ENCODE data around the gene CNP.
"Not testable (repeated sequence)": the region's sequence is repeated elsewhere in the genome, so short reads cannot be mapped to it uniquely, and the experiment has no call there.

CNP gene

DNA sequence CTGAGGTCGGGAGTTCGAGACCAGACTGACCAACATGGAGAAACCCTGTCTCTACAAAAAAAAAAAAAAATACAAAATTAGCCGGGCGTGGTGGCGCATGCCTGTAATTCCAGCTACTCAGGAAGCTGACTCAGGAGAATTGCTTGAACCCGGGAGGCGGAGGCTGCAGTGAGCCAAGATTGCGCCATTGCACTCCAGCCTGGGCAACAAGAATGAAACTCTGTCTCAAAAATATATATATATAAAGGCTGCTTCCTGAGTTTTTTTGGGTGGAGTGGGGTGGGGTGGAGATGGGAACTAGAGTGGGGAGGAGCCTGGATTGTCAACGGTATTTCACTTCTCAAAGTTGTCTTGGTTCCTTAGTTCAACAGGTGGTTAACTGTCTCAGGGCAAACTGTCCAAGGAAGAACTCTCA is 43.7 kb downstream of the CNP start:
- not testable (repeated sequence) for DNase-seq

DNA sequence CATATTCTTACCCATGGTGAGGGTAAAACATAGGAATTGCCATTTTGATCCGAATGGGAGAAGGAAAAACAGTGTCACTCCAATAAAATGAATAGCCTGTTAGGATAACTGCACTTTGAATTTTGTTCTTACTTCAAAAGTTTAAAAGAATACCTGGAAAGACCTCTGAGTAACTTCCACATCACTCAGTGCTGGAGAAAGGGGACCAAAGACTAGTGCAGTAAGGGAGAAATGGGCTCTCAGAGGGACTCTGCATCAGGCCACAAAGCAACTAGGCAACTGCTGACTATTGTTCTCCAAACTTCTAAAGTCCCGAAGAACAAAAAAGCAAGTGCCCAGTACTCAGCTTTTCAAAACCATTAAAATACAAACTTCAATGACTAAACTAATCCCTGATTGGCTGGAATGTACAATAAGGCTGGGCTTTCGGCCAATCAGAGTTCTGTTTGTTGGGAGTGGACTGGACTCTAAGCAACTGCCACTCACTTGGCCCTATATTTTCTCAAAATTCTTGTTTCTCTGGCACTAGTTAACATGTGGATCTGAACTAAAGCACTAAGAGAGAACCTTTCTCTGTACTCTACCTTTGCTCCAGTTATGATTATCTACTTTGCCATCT is 44.4 kb downstream of the CNP start:
- no peak for DNase-seq

DNA sequence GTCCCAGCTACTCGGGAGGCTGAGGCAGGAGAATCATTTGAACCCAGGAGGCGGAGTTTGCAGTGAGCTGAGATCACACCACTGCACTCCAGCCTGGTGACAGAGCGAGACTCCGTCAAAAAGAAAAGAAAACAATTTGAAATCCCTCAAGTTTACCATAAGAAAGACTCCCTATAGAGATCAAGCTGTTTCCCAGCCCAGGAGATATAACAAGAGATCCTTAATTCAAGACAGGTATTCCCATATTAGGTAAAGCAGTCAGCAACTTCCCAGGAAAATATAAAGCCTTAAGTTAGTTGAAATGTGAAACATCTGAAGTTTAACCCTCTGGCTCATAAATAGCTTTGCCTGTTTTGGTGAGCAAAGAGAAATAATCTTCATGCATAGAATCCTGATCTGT is 45.8 kb downstream of the CNP start:
- DNase-seq, result not testable (repeated sequence)

DNA sequence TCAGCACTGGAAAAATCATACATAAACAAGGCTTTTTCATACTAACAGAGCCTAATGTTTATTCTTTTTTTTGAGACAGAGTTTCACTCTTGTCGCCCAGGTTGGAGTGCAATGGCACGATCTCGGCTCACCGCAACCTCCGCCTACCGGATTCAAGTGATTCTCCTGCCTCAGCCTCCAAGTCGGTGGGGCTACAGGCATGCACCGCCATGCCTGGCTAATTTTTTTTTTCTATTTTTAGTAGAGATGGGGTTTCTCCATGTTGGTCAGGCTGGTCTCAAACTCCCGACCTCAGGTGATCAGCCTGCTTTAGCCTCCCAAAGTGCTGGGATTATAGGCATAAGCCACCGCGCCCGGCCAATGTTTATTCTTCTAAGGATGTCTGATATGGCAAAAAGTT is 47.1 kb downstream of the CNP start:
- DNase-seq, result not testable (repeated sequence)

DNA sequence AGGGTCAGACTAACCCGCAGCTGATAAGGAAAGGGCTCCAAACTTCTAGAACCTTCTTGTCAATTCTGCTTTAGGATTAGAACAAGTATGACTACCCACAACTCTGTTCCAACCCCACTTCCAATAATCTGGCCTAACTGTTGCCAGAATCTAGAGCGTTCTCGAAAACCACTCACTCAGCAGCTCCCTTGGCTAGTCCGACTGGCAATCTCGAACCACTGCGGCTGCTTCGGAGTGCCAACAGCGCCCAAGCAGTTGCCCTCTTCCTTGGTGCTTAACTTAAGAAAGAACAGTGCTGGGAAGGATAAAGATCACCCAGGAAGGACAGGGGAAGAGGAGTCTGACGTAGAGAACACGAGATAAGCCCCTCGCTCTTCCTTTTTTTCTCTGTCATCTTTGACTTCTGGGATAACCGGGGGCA is 49.8 kb downstream of the CNP start:
- no peak for DNase-seq

DNA sequence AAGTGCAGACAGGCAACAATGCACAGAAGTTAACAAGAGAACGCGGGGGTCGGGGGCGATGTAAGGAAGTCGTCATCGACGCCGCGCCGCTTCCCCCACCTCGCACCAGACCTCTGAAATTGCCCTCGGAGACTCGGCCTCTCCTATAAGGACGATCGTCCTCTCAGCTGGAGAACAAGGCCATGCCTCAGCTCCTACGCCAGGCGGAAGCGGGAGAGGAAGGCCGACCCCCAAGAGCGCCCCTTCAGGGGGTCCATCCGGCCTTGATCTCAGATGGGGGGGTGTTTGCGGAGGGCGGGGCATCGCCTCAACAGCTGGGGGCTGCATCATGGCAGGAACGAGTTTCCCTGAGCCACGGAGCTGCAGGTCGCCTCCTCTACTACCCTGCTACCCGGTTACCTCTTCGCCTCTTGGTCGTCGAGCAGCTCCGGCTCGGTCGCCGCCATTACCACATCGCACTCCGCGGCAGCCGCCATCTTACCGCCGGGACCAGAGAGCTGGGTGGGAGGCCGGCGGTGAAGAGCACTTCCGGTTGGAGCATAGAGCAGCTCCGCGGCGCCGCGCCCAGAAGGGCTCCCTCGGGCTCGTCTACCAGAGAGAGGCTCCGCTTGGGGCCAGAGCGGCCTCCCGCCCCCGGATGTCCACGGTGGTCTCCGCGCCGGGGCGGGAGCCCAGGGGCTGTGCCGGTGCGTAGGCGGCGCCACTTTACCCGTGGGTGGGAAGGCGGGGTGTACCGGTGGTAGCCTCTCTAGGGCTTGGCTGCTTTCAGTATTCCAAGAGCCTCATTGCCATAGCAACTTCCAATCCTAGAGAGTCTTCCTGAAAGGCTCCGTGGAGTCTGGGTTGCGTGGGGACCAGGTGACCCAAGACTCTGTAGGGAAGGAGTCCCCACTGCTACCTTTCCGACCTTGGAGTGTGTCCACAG is 50.6 kb downstream of the CNP start, which contains the start of gene DNAJC7:
Gene DNAJC7, minus strand, starts transcription at position 499 of the 925 bp plus-strand sequence. Its CDS starts 23 bp downstream, at position 476.
- DNase-seq, result peak; percentile 93

DNA sequence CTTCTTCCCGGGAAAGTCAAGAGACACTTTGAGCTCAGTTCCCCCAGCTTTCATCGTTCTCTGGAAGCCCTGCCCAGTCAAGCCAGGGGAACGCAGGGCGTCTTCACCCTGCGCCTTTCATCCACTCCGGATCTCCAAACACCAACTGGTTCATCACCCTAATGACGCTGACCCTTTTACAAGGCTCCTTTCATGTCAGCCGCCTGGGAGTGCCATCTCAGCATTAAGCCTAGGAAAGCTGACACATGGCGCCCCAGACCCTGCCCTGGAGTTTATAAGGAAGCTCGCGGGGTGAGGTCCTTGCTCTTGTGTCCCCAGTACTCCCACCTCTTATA is 51.2 kb downstream of the CNP start:
- no peak for DNase-seq

DNA sequence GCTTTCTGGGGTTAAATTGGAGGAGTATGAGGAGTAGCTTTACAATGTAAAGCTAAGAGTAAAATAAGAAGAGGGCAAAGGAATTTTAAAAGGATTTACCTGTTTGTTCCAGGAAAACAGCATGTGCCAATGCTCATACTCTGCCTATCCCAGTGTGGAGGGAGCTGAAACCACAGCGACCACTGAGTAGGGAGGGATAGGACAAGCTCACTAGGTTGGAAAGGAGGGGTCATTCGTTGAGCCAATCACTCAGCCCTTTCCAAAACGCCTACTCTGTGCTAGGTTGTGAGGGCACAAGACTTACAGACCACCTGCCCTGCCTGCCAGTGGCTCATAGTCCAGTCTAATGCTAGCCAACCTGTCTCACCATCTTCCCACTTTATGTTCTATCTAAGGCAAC is 51.7 kb downstream of the CNP start:
- DNase-seq, result no peak

DNA sequence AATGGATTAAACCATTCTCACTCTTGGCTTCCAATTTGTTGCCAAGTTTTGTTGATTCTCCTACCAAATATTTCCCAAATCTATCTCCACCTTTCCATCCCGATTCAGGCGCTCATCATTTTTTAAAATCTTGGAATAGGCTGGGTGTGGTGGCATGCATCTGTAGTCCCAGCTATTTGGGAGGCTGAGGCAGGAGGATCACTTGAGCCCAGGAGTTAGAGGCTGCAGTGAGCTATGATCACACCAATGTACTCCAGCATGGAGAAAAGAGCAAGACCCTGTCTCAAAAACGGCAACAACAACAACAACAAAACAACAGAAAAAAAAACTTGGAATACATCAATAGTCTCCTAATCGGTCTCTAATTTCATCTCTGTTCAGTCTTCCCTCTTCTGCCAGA is 52.4 kb downstream of the CNP start:
- DNase-seq, result no peak

DNA sequence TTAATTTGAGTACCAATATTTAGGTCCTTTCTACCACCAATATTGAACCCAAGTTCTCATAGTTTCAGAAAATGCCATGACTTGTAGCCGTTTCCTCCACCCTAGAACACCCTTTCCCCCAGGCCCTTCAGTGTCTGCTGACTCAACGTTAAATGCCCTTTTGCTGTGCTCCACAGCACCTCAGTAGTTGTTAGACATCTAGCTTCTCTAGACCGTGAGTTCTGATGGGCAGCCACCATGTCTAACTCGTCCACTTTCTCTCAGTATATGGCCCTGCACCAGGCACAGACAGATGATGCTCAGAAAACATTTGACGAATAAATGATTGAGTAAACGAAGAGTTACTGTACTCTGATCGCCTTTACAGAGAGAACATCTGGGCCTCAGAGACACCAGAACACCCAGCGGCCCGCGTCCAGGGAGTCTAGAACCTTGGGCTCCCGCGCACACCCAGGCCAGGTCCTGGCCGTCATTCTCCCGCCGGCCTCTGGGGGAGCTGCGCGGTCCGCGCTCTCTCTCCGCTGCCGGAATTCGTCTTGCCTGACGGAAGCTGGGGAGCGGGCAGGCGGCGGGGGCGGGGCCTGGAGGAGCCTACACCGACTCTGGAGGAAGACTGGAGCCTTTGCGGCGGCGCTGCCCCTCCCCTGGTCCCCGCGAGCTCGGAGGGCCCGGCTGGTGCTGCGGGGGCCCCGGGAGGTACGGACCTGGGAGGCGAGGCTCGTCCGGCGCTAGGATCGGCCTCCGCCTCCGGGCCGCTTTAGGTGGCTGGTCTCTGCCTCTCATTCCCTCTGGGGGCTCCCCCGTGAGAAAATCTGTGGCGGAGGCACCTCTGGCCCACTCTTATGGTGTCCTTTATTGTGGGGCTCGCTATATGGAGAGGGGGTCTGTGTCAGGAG is 53.2 kb downstream of the CNP start, which contains the start of gene NKIRAS2:
Gene NKIRAS2, plus strand, starts transcription at position 582 of the 896 bp plus-strand sequence. CDS start 1,488 bp downstream, outside the sequence.
- peak; percentile 91 for DNase-seq

DNA sequence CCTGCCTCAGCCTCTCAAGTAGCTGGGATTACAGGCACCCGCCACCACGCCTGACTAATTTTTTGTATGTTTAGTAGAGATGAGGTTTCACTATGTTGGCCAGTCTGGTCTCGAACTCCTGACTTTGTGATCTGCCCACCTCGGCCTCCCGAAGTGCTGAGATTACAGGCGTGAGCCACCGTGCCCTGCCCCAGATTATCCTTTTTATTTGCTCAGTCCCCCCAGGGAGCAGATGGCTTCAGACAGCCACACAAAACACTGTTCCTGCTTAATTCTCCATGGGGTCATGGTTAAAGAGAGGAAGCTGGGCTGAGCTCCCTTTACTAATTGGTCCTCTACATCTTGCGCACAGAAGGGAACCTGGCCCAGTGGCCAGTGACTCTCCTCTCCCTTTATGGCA is 54.2 kb downstream of the CNP start:
- DNase-seq, result not testable (repeated sequence)

DNA sequence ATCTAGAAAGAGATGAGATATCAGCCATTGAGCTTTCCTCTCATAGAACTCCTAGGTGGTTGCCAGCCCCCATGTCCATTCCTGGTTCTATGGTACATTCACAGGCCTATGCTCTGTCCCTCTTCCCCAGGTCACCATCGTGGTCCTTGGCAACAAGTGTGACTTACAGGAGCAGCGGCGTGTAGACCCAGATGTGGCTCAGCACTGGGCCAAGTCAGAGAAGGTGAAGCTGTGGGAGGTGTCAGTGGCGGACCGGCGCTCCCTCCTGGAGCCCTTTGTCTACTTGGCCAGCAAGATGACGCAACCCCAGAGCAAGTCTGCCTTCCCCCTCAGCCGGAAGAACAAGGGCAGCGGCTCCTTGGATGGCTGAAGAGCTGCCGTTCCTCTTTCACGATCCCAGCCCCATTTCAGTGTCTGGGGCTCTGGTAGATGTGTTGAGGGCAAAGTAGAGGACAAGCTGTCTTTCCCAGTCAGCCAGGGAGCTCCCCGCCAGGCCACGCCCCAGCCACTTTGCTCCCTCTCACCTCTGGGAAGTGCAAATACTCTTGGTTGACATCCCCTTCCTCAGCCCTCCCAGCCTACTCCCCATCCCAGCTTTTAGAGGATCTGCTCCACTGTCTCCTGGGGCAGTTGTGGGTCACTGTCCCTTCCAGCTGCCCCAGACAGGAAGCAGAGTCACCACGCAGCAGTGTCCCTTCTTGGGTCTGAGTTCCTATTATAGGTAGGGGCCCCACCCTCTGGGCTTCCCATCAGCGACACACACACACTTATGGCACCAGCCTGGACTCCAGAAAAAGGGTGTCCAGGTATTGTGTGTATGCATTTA is 57.1 kb downstream of the CNP start:
- no peak for DNase-seq

DNA sequence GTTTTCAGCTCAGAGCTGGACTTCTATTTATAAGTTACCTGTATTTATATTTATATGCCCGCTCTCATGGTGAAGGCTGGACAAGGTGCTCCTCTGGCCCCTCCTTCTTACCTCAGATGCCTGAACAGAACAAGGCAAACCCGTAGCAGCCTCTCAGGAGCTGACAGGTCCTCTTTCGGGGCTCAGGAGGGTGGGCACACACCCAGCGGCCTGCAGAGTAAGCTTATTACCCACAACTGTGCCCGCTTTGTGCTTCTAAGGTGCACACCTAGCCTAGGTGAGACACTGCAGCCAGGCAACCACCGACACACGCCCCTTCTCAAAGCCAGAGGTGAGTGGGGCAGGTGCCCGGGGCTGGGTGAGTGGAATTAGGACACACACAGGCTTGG is 58.6 kb downstream of the CNP start:
- no peak for DNase-seq

DNA sequence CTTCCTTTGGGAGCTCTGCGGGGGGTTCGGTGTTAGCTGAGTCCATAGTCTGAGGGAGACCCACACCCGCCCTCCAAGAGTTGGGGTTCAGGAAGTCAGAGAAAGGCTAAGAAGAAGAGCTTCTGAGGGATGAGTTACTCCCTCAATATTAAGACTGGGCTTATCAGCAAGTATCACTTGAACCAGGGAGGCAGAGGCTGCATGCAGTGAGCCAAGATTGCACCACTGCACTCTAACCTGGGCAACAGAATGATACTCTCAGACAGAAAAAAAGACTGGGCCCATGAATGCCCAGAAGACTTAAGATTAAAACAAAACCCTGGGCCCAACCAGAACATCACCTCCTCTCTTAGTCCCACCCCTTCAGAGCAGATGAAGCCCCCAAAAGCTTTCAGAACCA is 59.3 kb downstream of the CNP start:
- no peak for DNase-seq

DNA sequence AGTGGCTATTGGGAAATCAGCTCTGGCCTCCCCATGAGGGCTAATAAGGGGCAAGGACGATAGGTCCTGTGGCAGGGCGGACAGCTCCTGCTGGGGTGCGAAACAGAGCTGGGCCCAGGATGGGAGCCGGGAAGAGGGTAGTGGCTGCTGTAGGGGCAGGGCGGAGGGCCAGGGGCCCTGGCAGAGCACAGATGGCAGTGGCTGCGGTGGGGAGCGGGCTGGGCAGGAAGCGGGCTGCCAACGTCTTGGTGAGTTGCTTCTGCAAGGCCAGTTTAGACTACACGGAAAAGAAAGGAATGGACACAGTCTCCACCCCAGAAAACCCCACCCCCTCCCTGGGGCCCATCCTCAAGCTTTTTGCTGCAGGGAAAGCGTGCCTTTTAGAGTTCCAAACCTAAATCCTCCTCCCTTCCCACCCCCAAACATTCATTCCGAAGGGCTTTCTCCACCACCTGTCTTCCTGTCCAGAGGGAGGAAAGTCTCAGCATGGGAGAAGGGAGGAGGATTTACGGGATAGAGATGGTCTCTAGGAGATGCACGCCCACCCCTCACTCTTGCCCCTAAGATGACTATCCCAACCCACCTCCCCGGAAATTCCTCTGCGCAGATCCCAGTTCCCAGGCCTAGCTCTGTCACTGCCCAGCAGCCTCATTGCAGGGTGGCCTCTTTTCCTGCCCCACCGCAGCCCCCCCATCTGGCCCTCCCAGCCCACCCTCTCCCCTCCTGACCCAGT is 60.4 kb downstream of the CNP start:
- DNase-seq, result no peak

All from NCI-H2171 (cell line).